ENCODE data around the gene CAPN2.

GRCh38 chr1:223717123-223717522, 4.8 kb downstream of the CAPN2 start:
- TF ChIP-seq EZH2 (optimal IDR thresholded peaks at IDR 0.05; ENCODE audit: low read depth, low read length) (no peak), CTCF (IDR thresholded peaks at IDR 0.05; ENCODE audit: low read length) (no peak)
